K562 (cell line): ENCODE measurements around the gene YPEL3. TPM values are rescaled to one million over a fixed set of nuclear protein-coding genes. Genes with fewer than 3 reads are reported as not detected.

Source experiments
- ADNP ChIP-seq: fragments of 200-800 bp; sonication (Bioruptor generic); IDR thresholded peaks from 2 replicates; pipeline ENCODE4 v1.6.1; 2016; ENCODE audit warnings: missing genetic modification characterization, missing compliant biosample characterization
- CREB1 ChIP-seq, 2 experiments: sonication (generic) in 1 of 2; formaldehyde crosslinking in 1 of 2; IDR thresholded peaks; 2 replicates each; pipeline versions ENCODE4 v1.6.1 to v1.8.0; 2012 to 2022; ENCODE audit warnings: inconsistent platforms in 1 of 2, mild to moderate bottlenecking in 1 of 2, missing genetic modification reagents in 1 of 2, moderate library complexity in 1 of 2
- EP400 ChIP-seq: fragments of 450-650 bp; IDR thresholded peaks from 2 replicates; pipeline ENCODE4 v1.6.1; 2017; ENCODE audit warnings: antibody characterized with exemption, mild to moderate bottlenecking, moderate library complexity
- HDAC1 ChIP-seq, 2 experiments: fragments of 450-650 bp; IDR thresholded peaks; 2 replicates each; pipeline ENCODE4 v1.6.1; 2016 to 2017; ENCODE audit warnings: inconsistent platforms in 1 of 2, mild to moderate bottlenecking in 1 of 2, moderate library complexity in 1 of 2
- HDGF ChIP-seq: fragments of 450-650 bp; IDR thresholded peaks from 2 replicates; pipeline ENCODE4 v1.6.1; 2016
- HMGN3 ChIP-seq: IDR thresholded peaks from 2 replicates; pipeline ENCODE4 v1.6.1; 2011; ENCODE audit warnings: borderline replicate concordance, low read depth, mild to moderate bottlenecking, mixed read lengths, low read length; ENCODE audit not compliant: insufficient read length; ENCODE audit errors: extremely low read depth
- HNRNPLL ChIP-seq: fragments of 200-400 bp; formaldehyde crosslinking; IDR thresholded peaks from 2 replicates; pipeline ENCODE4 v1.6.1; 2017; ENCODE audit warnings: low read length, low read depth, mild to moderate bottlenecking; ENCODE audit not compliant: poor library complexity, severe bottlenecking
- KDM1A ChIP-seq, 2 experiments: fragments of 450-650 bp; IDR thresholded peaks; 2 replicates each; pipeline ENCODE4 v1.6.1; 2016; ENCODE audit warnings: mild to moderate bottlenecking in 2 of 2
- MCM3 ChIP-seq: fragments of 450-650 bp; IDR thresholded peaks from 2 replicates; pipeline ENCODE4 v1.6.1; 2016
- POLR2A ChIP-seq: fragments of 450-650 bp; conservative IDR thresholded peaks from 2 replicates; pipeline ENCODE4 v1.6.1; 2016
- PTTG1 ChIP-seq: fragments of 450-650 bp; IDR thresholded peaks from 2 replicates; pipeline ENCODE4 v1.6.1; 2016; ENCODE audit warnings: low read depth, mild to moderate bottlenecking, missing genetic modification characterization, missing compliant biosample characterization
- RCOR1 ChIP-seq, 2 experiments: IDR thresholded peaks; 2 replicates each; pipeline ENCODE4 v1.6.1; 2012; ENCODE audit warnings: low read depth in 2 of 2, low read length in 2 of 2, borderline replicate concordance in 1 of 2, improper control_type of control experiment in 1 of 2
- ZNF445 ChIP-seq: fragments of 250-450 bp; sonication (Bioruptor Pico); IDR thresholded peaks from 2 replicates; pipeline ENCODE4 v1.4.0; 2020; ENCODE audit warnings: low read depth, mild to moderate bottlenecking, moderate library complexity
- ZNF589 ChIP-seq: fragments of 200-800 bp; sonication (Bioruptor generic); IDR thresholded peaks from 2 replicates; pipeline ENCODE4 v1.6.1; 2016; ENCODE audit warnings: low read depth, missing genetic modification characterization, missing compliant biosample characterization
- polyA plus RNA-seq, 8 experiments: library from polyadenylated mRNA; depleted of rRNA in 4 of 8; stranded (reverse) in 5 of 8; unstranded in 3 of 8; fragments of >200 nt; fragmentation: Nextera tagmentation in 2 of 8; fragmentation: Illumina TruSeq in 1 of 8; extraction: Ambion mirVana in 2 of 8; extraction: Trizol in 1 of 8; gene quantifications; 2 replicates each; pipeline versions ENCODE4 v1.2.1 to v1.2.3, GENCODE V29; 2011 to 2014; ENCODE audit warnings: inconsistent platforms in 1 of 8, missing spikeins in 1 of 8
- total RNA-seq, 7 experiments: library from RNA; depleted of rRNA in 6 of 7; stranded (reverse); fragments of >200 nt in 6 of 7; fragmentation: Illumina TruSeq in 2 of 7; extraction: Trizol in 2 of 7; gene quantifications; 2 replicates each; pipeline versions ENCODE4 v1.2.1 to v1.2.3, GENCODE V29; 2011 to 2021; ENCODE audit warnings: low replicate concordance in 1 of 7
- TF ChIP-seq, protein P1 (sequence below), 2 experiments: IDR thresholded peaks; 2 replicates each; pipeline ENCODE4 v1.6.1; 2011; ENCODE audit warnings: borderline replicate concordance in 1 of 2, control low read depth in 1 of 2, low read depth in 1 of 2, low read length in 1 of 2, mild to moderate bottlenecking in 1 of 2, mixed read lengths in 1 of 2, moderate library complexity in 1 of 2; ENCODE audit not compliant: insufficient read depth in 1 of 2, insufficient read length in 1 of 2, poor library complexity in 1 of 2, severe bottlenecking in 1 of 2; ENCODE audit errors: extremely low read depth in 1 of 2
- TF ChIP-seq, protein P2 (sequence below): fragments of 200-800 bp; sonication (Bioruptor generic); IDR thresholded peaks from 2 replicates; pipeline ENCODE4 v1.6.1; 2017; ENCODE audit warnings: missing genetic modification characterization, missing compliant biosample characterization
- TF ChIP-seq, protein P3 (sequence below), 2 experiments: IDR thresholded peaks in 1 of 2; conservative IDR thresholded peaks in 1 of 2; 2 replicates each; pipeline ENCODE4 v1.6.1; 2016; ENCODE audit warnings: low read depth in 2 of 2, mild to moderate bottlenecking in 1 of 2, missing compliant biosample characterization in 1 of 2, missing genetic modification characterization in 1 of 2, moderate library complexity in 1 of 2
- TF ChIP-seq, protein P4 (sequence below): fragments of 250-450 bp; sonication (Bioruptor Pico); IDR thresholded peaks from 2 replicates; pipeline ENCODE4 v1.9.0; 2021; ENCODE audit warnings: mild to moderate bottlenecking, inconsistent platforms

Gene YPEL3
- total and polyA plus RNA-seq, 9 of the 15 experiments (the other 6 are each of a cell fraction or from before 2014, with no cell fraction given): 0.41 to 15.0 (median 2.9) TPM

- TF ChIP-seq, protein P1, sequence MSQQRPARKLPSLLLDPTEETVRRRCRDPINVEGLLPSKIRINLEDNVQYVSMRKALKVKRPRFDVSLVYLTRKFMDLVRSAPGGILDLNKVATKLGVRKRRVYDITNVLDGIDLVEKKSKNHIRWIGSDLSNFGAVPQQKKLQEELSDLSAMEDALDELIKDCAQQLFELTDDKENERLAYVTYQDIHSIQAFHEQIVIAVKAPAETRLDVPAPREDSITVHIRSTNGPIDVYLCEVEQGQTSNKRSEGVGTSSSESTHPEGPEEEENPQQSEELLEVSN (IDR thresholded peaks at IDR 0.05; ENCODE audit: borderline replicate concordance in 1 of 2, extremely low read depth in 1 of 2, insufficient read depth in 1 of 2, insufficient read length in 1 of 2, low read depth in 1 of 2, low read length in 1 of 2, poor library complexity in 1 of 2, severe bottlenecking in 1 of 2): peak in 1 of 2 experiments; percentile 26
- TF ChIP-seq HNRNPLL: peak; percentile 32
- no peak for TF ChIP-seq ADNP (tag)
- TF ChIP-seq ZNF589 (CRISPR knock-in tag): 0 out of 2 replicates have a peak, but pooled peaks have one; percentile 52
- TF ChIP-seq RCOR1 (IDR thresholded peaks at IDR 0.05; ENCODE audit: borderline replicate concordance in 1 of 2, low read depth in 2 of 2, low read length in 2 of 2): peak in 1 of 2 experiments; percentile 4; a peak in 1 of 4 replicates
- peak; percentile 84; the same call in 1 of the 2 replicates for TF ChIP-seq HDGF
- no peak for TF ChIP-seq PTTG1 (tag)
- TF ChIP-seq, protein P2, sequence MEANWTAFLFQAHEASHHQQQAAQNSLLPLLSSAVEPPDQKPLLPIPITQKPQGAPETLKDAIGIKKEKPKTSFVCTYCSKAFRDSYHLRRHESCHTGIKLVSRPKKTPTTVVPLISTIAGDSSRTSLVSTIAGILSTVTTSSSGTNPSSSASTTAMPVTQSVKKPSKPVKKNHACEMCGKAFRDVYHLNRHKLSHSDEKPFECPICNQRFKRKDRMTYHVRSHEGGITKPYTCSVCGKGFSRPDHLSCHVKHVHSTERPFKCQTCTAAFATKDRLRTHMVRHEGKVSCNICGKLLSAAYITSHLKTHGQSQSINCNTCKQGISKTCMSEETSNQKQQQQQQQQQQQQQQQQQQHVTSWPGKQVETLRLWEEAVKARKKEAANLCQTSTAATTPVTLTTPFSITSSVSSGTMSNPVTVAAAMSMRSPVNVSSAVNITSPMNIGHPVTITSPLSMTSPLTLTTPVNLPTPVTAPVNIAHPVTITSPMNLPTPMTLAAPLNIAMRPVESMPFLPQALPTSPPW (CRISPR knock-in tag): peak; percentile 60; the same call in 1 of the 2 replicates
- TF ChIP-seq KDM1A (IDR thresholded peaks at IDR 0.05): peak in 1 of 2 experiments; percentile 18; a peak in 1 of 4 replicates
- TF ChIP-seq, protein P3, sequence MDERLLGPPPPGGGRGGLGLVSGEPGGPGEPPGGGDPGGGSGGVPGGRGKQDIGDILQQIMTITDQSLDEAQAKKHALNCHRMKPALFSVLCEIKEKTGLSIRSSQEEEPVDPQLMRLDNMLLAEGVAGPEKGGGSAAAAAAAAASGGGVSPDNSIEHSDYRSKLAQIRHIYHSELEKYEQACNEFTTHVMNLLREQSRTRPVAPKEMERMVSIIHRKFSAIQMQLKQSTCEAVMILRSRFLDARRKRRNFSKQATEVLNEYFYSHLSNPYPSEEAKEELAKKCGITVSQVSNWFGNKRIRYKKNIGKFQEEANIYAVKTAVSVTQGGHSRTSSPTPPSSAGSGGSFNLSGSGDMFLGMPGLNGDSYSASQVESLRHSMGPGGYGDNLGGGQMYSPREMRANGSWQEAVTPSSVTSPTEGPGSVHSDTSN (CRISPR knock-in tag; IDR thresholded peaks at IDR 0.05; ENCODE audit: low read depth): no peak
- TF ChIP-seq, protein P3 (tag; conservative IDR thresholded peaks at IDR 0.05; ENCODE audit: low read depth): peak; percentile 71
- no peak for TF ChIP-seq ZNF445
- no peak; a peak in 1 of 4 replicates for TF ChIP-seq HDAC1 (IDR thresholded peaks at IDR 0.05)
- peak; percentile 48 for TF ChIP-seq HMGN3
- TF ChIP-seq EP400: peak; percentile 28
- TF ChIP-seq CREB1 (IDR thresholded peaks at IDR 0.05): 0 out of 2 replicates have a peak, but pooled peaks have one; percentile 16
- no peak for TF ChIP-seq CREB1 (CRISPR knock-in tag; IDR thresholded peaks at IDR 0.05)
- TF ChIP-seq MCM3: no peak
- TF ChIP-seq, protein P4, sequence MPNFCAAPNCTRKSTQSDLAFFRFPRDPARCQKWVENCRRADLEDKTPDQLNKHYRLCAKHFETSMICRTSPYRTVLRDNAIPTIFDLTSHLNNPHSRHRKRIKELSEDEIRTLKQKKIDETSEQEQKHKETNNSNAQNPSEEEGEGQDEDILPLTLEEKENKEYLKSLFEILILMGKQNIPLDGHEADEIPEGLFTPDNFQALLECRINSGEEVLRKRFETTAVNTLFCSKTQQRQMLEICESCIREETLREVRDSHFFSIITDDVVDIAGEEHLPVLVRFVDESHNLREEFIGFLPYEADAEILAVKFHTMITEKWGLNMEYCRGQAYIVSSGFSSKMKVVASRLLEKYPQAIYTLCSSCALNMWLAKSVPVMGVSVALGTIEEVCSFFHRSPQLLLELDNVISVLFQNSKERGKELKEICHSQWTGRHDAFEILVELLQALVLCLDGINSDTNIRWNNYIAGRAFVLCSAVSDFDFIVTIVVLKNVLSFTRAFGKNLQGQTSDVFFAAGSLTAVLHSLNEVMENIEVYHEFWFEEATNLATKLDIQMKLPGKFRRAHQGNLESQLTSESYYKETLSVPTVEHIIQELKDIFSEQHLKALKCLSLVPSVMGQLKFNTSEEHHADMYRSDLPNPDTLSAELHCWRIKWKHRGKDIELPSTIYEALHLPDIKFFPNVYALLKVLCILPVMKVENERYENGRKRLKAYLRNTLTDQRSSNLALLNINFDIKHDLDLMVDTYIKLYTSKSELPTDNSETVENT (CRISPR knock-in tag): no peak
- TF ChIP-seq POLR2A: peak; percentile 54
Measured at GRCh38 chr16:30063893-30064728, 31.9 kb downstream of the YPEL3 start (continued).
